Glomerular visceral epithelial cell (primary cell): ENCODE measurements around the gene TMEM63B.
"Not testable (repeated sequence)": the region's sequence is repeated elsewhere in the genome, so short reads cannot be mapped to it uniquely, and the experiment has no call there.

Experiments used
- DNase-seq: peaks from one replicate; pipeline ENCODE4 v3.0.0-alpha.2; 2016; ENCODE audit errors: extremely low spot score

Gene TMEM63B

GRCh38 chr6:44193307-44193910 is 66.1 kb downstream of the TMEM63B start:
- DNase-seq = no peak

DNA sequence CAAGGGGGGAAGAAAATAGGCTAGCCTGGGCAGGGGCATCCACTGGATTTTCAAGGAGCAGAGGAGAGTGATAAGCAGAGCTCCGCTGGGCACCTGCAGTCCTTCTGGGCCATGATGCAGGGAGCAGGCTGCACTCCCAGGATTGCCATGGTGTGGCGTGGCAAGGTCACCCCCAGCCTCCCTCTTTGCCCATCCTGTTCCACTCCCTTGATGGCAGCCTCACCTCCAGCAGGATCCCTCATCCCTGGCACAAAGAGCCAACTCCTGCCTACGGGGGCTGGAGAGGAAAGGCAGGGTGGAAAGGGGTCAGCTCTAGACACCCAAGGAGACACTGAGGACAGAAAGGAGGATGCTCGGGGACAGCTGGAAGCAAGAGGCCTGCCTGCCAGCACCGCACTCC is 67.0 kb downstream of the TMEM63B start:
- no peak for DNase-seq

GRCh38 chr6:44196351-44196750 is 69.0 kb downstream of the TMEM63B start:
- DNase-seq = not testable (repeated sequence)

DNA sequence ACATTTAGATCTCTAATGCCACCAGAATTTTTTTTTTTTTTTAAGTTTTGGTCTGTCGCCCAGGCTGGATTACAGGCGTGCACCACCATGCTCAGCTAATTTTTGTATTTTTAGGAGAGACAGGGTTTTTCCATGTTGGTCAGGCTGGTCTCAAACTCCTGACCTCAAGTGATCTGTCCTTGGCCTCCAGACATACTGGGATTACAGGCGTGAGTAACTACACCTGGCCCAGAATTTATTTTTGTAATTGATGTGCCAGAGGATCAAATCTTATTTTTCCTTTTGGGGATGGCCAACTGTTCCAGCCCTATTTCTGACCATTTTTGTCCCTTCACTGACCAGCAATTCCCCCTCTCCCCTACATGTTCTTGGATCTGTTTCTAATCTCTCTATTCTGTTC is 71.3 kb downstream of the TMEM63B start:
- DNase-seq = no peak

GRCh38 chr6:44199883-44200282 is 72.5 kb downstream of the TMEM63B start:
- DNase-seq = no peak

GRCh38 chr6:44201200-44201599 is 73.8 kb downstream of the TMEM63B start:
- DNase-seq = no peak

GRCh38 chr6:44201638-44202303 is 74.4 kb downstream of the TMEM63B start:
- no peak for DNase-seq

- DNase-seq = no peak
Measured at GRCh38 chr6:44202332-44202971, 75.1 kb downstream of the TMEM63B start.

- no peak for DNase-seq
Measured at GRCh38 chr6:44202972-44203750, 75.8 kb downstream of the TMEM63B start.

GRCh38 chr6:44203955-44204354 is 76.6 kb downstream of the TMEM63B start:
- no peak for DNase-seq
